GM12878 (cell line): ENCODE data around the gene KLHDC8A. TPM values are rescaled to one million over a fixed set of nuclear protein-coding genes. Genes with fewer than 3 reads are reported as not detected.

Source experiments
- ATF2 ChIP-seq: IDR thresholded peaks from 2 replicates; pipeline ENCODE4 v1.6.1; 2012; ENCODE audit warnings: low read length, inconsistent platforms
- ATF3 ChIP-seq: IDR thresholded peaks from 2 replicates; pipeline ENCODE4 v1.6.1; 2011; ENCODE audit warnings: low read depth, mild to moderate bottlenecking, low read length, moderate library complexity, borderline replicate concordance; ENCODE audit errors: extremely low read depth
- CREM ChIP-seq: IDR thresholded peaks from 2 replicates; pipeline ENCODE4 v1.6.1; 2014; ENCODE audit warnings: antibody characterized with exemption, low read depth
- ELK1 ChIP-seq: IDR thresholded peaks from 2 replicates; pipeline ENCODE4 v1.6.1; 2012; ENCODE audit warnings: low read depth, low read length, improper control_type of control experiment
- EP300 ChIP-seq, 2 experiments: fragments of 150-350 bp in 1 of 2; IDR thresholded peaks; 2 replicates each; pipeline ENCODE4 v1.6.1; 2011 to 2012; ENCODE audit warnings: low read depth in 2 of 2, low read length in 2 of 2, borderline replicate concordance in 1 of 2, improper control_type of control experiment in 1 of 2, inconsistent platforms in 1 of 2; ENCODE audit not compliant: control insufficient read depth in 1 of 2
- GABPA ChIP-seq: IDR thresholded peaks from 2 replicates; pipeline ENCODE4 v1.6.1; 2014; ENCODE audit warnings: antibody characterized with exemption, low read depth, mild to moderate bottlenecking, inconsistent platforms
- HDAC2 ChIP-seq: fragments of 200-600 bp; sonication (generic); IDR thresholded peaks from 2 replicates; pipeline ENCODE4 v1.6.1; 2017
- MTA3 ChIP-seq: IDR thresholded peaks from 2 replicates; pipeline ENCODE4 v1.6.1; 2012; ENCODE audit warnings: low read length, inconsistent platforms, borderline replicate concordance
- MYB ChIP-seq: fragments of 150-350 bp; IDR thresholded peaks from 2 replicates; pipeline ENCODE4 v1.6.1; 2014; ENCODE audit warnings: mild to moderate bottlenecking, low read depth, low read length, borderline replicate concordance
- NFYA ChIP-seq: IDR thresholded peaks from 2 replicates; pipeline ENCODE4 v1.6.1; 2011; ENCODE audit warnings: low read depth, mild to moderate bottlenecking, low read length, improper control_type of control experiment, borderline replicate concordance
- NR2C2 ChIP-seq: IDR thresholded peaks from 2 replicates; pipeline ENCODE4 v1.6.1; 2011; ENCODE audit warnings: borderline replicate concordance, low read depth; ENCODE audit not compliant: control insufficient read depth, insufficient read length
- NRF1 ChIP-seq: conservative IDR thresholded peaks from 2 replicates; pipeline ENCODE4 v1.6.1; 2011; ENCODE audit warnings: mild to moderate bottlenecking, low read depth, low read length, improper control_type of control experiment
- RBBP5 ChIP-seq: fragments of 200-600 bp; sonication (generic); conservative IDR thresholded peaks from 2 replicates; pipeline ENCODE4 v1.6.1; 2016
- SUZ12 ChIP-seq: fragments of 200-600 bp; sonication (generic); IDR thresholded peaks from one replicate; pipeline ENCODE4 v1.6.1; 2018; ENCODE audit warnings: antibody characterized with exemption, mild to moderate bottlenecking; ENCODE audit not compliant: unreplicated experiment
- TARDBP ChIP-seq: IDR thresholded peaks from 2 replicates; pipeline ENCODE4 v1.6.1; 2016; ENCODE audit warnings: borderline replicate concordance
- WRNIP1 ChIP-seq: IDR thresholded peaks from 2 replicates; pipeline ENCODE4 v1.6.1; 2011; ENCODE audit warnings: low read depth, low read length, improper control_type of control experiment, borderline replicate concordance
- ZNF592 ChIP-seq: fragments of 450-650 bp; IDR thresholded peaks from 2 replicates; pipeline ENCODE4 v1.6.1; 2017; ENCODE audit warnings: mild to moderate bottlenecking, moderate library complexity
- ZNF687 ChIP-seq: fragments of 450-650 bp; IDR thresholded peaks from 2 replicates; pipeline ENCODE4 v1.6.1; 2017; ENCODE audit warnings: mild to moderate bottlenecking, moderate library complexity
- polyA plus RNA-seq, 11 experiments: library from polyadenylated mRNA; depleted of rRNA in 4 of 11; unstranded in 6 of 11; stranded (reverse) in 5 of 11; fragments of >200 nt; fragmentation: Nextera tagmentation in 4 of 11; fragmentation: Illumina TruSeq in 1 of 11; extraction: Ambion mirVana in 4 of 11; extraction: Trizol in 1 of 11; gene quantifications; 1 replicate in 1 of 11; 2 replicates in 10 of 11; pipeline versions ENCODE4 v1.2.1 to v1.2.3, GENCODE V29; 2011 to 2016; ENCODE audit warnings: inconsistent platforms in 2 of 11, missing spikeins in 2 of 11, low read depth in 1 of 11
- total RNA-seq, 4 experiments: library from RNA; depleted of rRNA in 3 of 4; stranded (reverse); fragments of >200 nt in 3 of 4; fragmentation: Illumina TruSeq in 1 of 4; extraction: Trizol in 1 of 4; gene quantifications; 2 replicates each; pipeline versions ENCODE4 v1.2.1 to v1.2.3, GENCODE V29; 2013 to 2021

The KLHDC8A gene
- total and polyA plus RNA-seq, 10 of the 15 experiments (the other 5 are each of a cell fraction or from before 2014, with no cell fraction given): not detected

- TF ChIP-seq NFYA (no peak), SUZ12 (no peak), ATF3 (no peak), RBBP5 (no peak), WRNIP1 (no peak), CREM (no peak), TARDBP (no peak), HDAC2 (no peak), ATF2 (no peak), ZNF592 (0 out of 2 replicates have a peak, but pooled peaks have one; percentile 51), MYB (no peak), GABPA (no peak), NR2C2 (no peak), EP300 (IDR thresholded peaks at IDR 0.05; ENCODE audit: borderline replicate concordance in 1 of 2, control insufficient read depth in 1 of 2, low read depth in 2 of 2, low read length in 2 of 2) (peak; percentile 68; a peak in 2 of 4 replicates), ZNF687 (peak; percentile 92), ELK1 (no peak), NRF1 (no peak), MTA3 (peak; percentile 40; the same call in 1 of the 2 replicates)
Observed at GRCh38 chr1:205313563-205314308, 43.0 kb downstream of the KLHDC8A start (continued).
